ENCODE measurements around the gene IGFLR1.
A peak's percentile ranks its signal among the peaks of the same experiment; 100 is the strongest.
"Not testable (repeated sequence)": the region's sequence is repeated elsewhere in the genome, so short reads cannot be mapped to it uniquely, and the experiment has no call there.

The IGFLR1 gene

GRCh38 chr19:35704218-35704617, 38.0 kb downstream of the IGFLR1 start, which contains the start of gene ZBTB32:
Gene ZBTB32, plus strand, starts transcription at chr19:35704558. Its CDS starts 10,069 bp downstream, at chr19:35714627.
- DNase-seq (ENCODE audit: low read depth): peak; percentile 27

GRCh38 chr19:35703343-35703742, 38.9 kb downstream of the IGFLR1 start:
- DNase-seq (ENCODE audit: low read depth): no peak

GRCh38 chr19:35702223-35703012, 39.8 kb downstream of the IGFLR1 start:
- DNase-seq (ENCODE audit: low read depth): peak; percentile 98

GRCh38 chr19:35696835-35697234, 45.4 kb downstream of the IGFLR1 start:
- no peak for DNase-seq (ENCODE audit: low read depth)

- no peak for DNase-seq (ENCODE audit: low read depth)
Measured at GRCh38 chr19:35695895-35696422, 46.3 kb downstream of the IGFLR1 start.

- DNase-seq (ENCODE audit: low read depth): peak; percentile 76
Measured at GRCh38 chr19:35693835-35694599, 48.2 kb downstream of the IGFLR1 start.

- DNase-seq (ENCODE audit: low read depth): no peak
Measured at GRCh38 chr19:35693422-35693821, 48.8 kb downstream of the IGFLR1 start.

GRCh38 chr19:35692010-35692409, 50.2 kb downstream of the IGFLR1 start:
- no peak for DNase-seq (ENCODE audit: low read depth)

GRCh38 chr19:35691106-35691505, 51.1 kb downstream of the IGFLR1 start:
- not testable (repeated sequence) for DNase-seq (ENCODE audit: low read depth)

- DNase-seq (ENCODE audit: low read depth): no peak
Measured at GRCh38 chr19:35689836-35690235, 52.4 kb downstream of the IGFLR1 start.

All from stromal cell of bone marrow (primary cell).